Stomach (tissue), 9 donors: ENCODE measurements around the gene ASCC3. TPM values are rescaled to one million over a fixed set of nuclear protein-coding genes. Genes with fewer than 3 reads are reported as not detected.

Source experiments
- DNase-seq, 2 donors: peaks; one replicate each; pipeline versions ENCODE4 v3.0.0 to v3.0.0-alpha.2; 2013 to 2019
- H3K27ac ChIP-seq, 5 donors: fragments of 200-600 bp in 4 of 5; sonication (generic) in 4 of 5; one replicate each; pipeline ENCODE4 v1.5.1; 2013 to 2019; ENCODE audit warnings: mild to moderate bottlenecking in 1 of 5, moderate library complexity in 1 of 5
- H3K27me3 ChIP-seq, 3 donors: fragments of 200-600 bp; sonication (generic); one replicate each; pipeline ENCODE4 v1.5.1; 2017 to 2019; ENCODE audit warnings: mixed run types in 1 of 3
- H3K36me3 ChIP-seq, 4 donors: fragments of 200-600 bp; sonication (generic); 1 replicate in 3 of 4; 2 replicates in 1 of 4; pipeline ENCODE4 v1.5.1; 2016 to 2019
- H3K4me1 ChIP-seq, 4 donors: fragments of 200-600 bp; sonication (generic); one replicate each; pipeline ENCODE4 v1.5.1; 2016 to 2019
- H3K4me3 ChIP-seq, 4 donors: fragments of 200-600 bp; sonication (generic) in 3 of 4; one replicate each; pipeline ENCODE4 v1.5.1; 2016 to 2019; ENCODE audit warnings: mild to moderate bottlenecking in 1 of 4
- H3K9me3 ChIP-seq, 4 donors: fragments of 200-600 bp; sonication (generic); one replicate each; pipeline ENCODE4 v1.5.1; 2016 to 2019
- CTCF ChIP-seq, 7 experiments: fragments of 450-650 bp in 4 of 7; fragments of 200-600 bp in 3 of 7; sonication (generic) in 3 of 7; IDR thresholded peaks; one replicate each; pipeline ENCODE4 v1.5.1; 2016 to 2019; ENCODE audit warnings: antibody characterized with exemption in 7 of 7, control low read depth in 2 of 7, mild to moderate bottlenecking in 1 of 7
- EP300 ChIP-seq: sonication (generic); formaldehyde crosslinking; IDR thresholded peaks from one replicate; pipeline ENCODE4 v1.6.1; 2017; ENCODE audit warnings: antibody characterized with exemption
- POLR2A ChIP-seq, 4 donors: fragments of 450-650 bp; IDR thresholded peaks; one replicate each; pipeline ENCODE4 v1.6.1; 2016; ENCODE audit warnings: antibody characterized with exemption in 4 of 4, control low read depth in 2 of 4, mild to moderate bottlenecking in 1 of 4, moderate library complexity in 1 of 4
- POLR2AphosphoS5 ChIP-seq, 3 donors: sonication (generic); formaldehyde crosslinking; IDR thresholded peaks; one replicate each; pipeline ENCODE4 v1.6.1; 2016; ENCODE audit warnings: antibody characterized with exemption in 3 of 3
- WGBS, 5 donors: extraction: QIAGEN DNeasy Blood & Tissue Kit in 3 of 5; methylation state at CpG; one replicate each; pipeline versions ENCODE4 v1.1.5 to v1.1.7; 2013 to 2018; 5-methylcytosine and 5-hydroxymethylcytosine counted together
- intact Hi-C: fragments of 100-400 bp; cut with DNase I; formaldehyde crosslinking; loops from one replicate; pipeline ENCODE4 v1.15.1; 2023; ENCODE audit warnings: low total_unique reads
- polyA plus RNA-seq, 3 donors: library from polyadenylated mRNA; stranded (reverse); fragments of 200-250 nt; gene quantifications; one replicate each; pipeline ENCODE4 v1.2.3, GENCODE V29; 2013
- total RNA-seq, 5 donors: library from RNA; depleted of rRNA; stranded (reverse); fragments of >200 nt; gene quantifications; one replicate each; pipeline versions ENCODE4 v1.1.0 to v1.2.3, GENCODE V29; 2014 to 2016
- donor health status: healthy with polysubstance abuse.
- donor health status: Bipolar disorder and iron deficiency.
- donor health status: healthy.

Gene ASCC3
- total and polyA plus RNA-seq, 8 donors, result 6.3 to 49.2 (median 19.1) TPM

GRCh38 chr6:100504786-100505737 is 376.1 kb downstream of the ASCC3 start:
- WGBS, 5 donors, result 61 to 74% (median 70%) methylated on average over 6 of the region's 6 CpGs

GRCh38 chr6:100503043-100503705 is 378.0 kb downstream of the ASCC3 start:
- Histone ChIP-seq H3K27ac (no peak overlapping the region), H3K9me3 (peaks cover 0 to 13% (median 4%) of the 10 kb centered on the region in 4 donors), H3K27me3 (no peaks in the 10 kb centered on the region), H3K36me3 (peaks cover 0 to 6% (median 0%) of the 10 kb centered on the region in 4 donors), H3K4me3 (no peak overlapping the region), H3K4me1 (peaks cover 0 to 3% (median 0%) of the 10 kb centered on the region in 4 donors)
- DNase-seq, result no peak
- TF ChIP-seq POLR2AphosphoS5 (IDR thresholded peaks at IDR 0.05) (no peak), EP300 (no peak), CTCF (IDR thresholded peaks at IDR 0.05) (no peak)
- intact Hi-C loops, result no loop called here

More at GRCh38 chr6:100504786-100505737, 376.1 kb downstream of the ASCC3 start:
- no peak overlapping the region for H3K27ac ChIP-seq
- H3K9me3 ChIP-seq, result no peaks in the 10 kb centered on the region
- peaks cover 0 to 3% (median 0%) of the 10 kb centered on the region in 4 donors for H3K4me1 ChIP-seq
- no peaks in the 10 kb centered on the region for H3K27me3 ChIP-seq
- no peak overlapping the region for H3K4me3 ChIP-seq
- intact Hi-C loops, result no loop called here
- TF ChIP-seq POLR2A (IDR thresholded peaks at IDR 0.05) (no peak), CTCF (IDR thresholded peaks at IDR 0.05) (no peak), EP300 (no peak)
- H3K36me3 ChIP-seq, result peaks cover 0 to 25% (median 16%) of the 10 kb centered on the region in 4 donors
- DNase-seq, result no peak

DNA sequence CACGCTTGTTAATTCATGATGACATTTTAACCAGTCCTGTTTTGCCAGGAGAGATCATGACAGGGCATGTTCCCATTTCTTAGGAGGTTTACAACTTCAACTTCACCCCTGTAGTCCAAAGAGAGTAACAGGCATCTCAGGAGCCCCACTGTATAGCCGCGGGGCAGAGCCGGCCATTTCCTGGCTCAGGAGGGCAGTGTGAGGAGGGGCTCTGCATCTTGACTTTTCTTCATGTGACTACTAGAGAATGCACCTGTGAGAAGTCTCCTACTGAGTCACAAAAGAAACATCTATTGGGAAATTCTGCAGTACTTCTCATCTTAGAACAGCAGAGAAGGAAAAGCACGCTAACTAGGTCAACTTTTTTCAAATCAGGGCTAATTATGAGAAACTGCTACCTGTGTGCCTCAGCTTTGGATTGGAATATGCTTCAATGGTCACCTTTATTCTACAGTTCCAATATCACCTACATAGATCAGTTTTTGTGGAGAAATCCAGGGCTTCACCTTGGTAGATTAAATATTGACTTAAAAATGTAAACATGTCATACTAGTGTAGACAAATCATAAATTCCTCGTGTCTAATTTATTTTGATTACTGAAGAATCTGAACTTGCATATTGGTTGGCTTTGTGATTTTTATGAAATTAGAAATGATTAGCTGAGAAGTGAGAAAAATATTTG is 387.8 kb downstream of the ASCC3 start:
- WGBS, 5 donors, result 43 to 64% (median 57%) methylated on average over 6 of the region's 6 CpGs
- peaks cover 0 to 38% (median 0%) of the 10 kb centered on the region in 3 donors for H3K27me3 ChIP-seq
- DNase-seq, result no peak
- peaks cover 0 to 4% (median 0%) of the 10 kb centered on the region in 4 donors for H3K9me3 ChIP-seq
- no peak overlapping the region for H3K27ac ChIP-seq
- H3K36me3 ChIP-seq, result no peaks in the 10 kb centered on the region
- no peaks in the 10 kb centered on the region for H3K4me1 ChIP-seq
- TF ChIP-seq EP300, result no peak
- intact Hi-C loops, result no loop called here
- H3K4me3 ChIP-seq, result no peak overlapping the region

GRCh38 chr6:100491952-100492670 is 389.0 kb downstream of the ASCC3 start:
- Histone ChIP-seq H3K9me3 (no peaks in the 10 kb centered on the region), H3K36me3 (no peaks in the 10 kb centered on the region), H3K27ac (no peak overlapping the region), H3K27me3 (peaks cover 0 to 34% (median 0%) of the 10 kb centered on the region in 3 donors), H3K4me3 (no peak overlapping the region), H3K4me1 (no peaks in the 10 kb centered on the region)
- TF ChIP-seq EP300 (no peak), POLR2AphosphoS5 (IDR thresholded peaks at IDR 0.05) (no peak), CTCF (IDR thresholded peaks at IDR 0.05) (no peak), POLR2A (IDR thresholded peaks at IDR 0.05) (no peak)
- 40 to 64% (median 53%) methylated on average over 13 of the region's 13 CpGs for WGBS, 5 donors
- peak in 1 of 2 donors; percentile 18 for DNase-seq
- intact Hi-C loops, result no loop called here
